CD1c-positive myeloid dendritic cell (primary cell): ENCODE data around the gene C15orf39.
"Not testable (repeated sequence)": the region's sequence is repeated elsewhere in the genome, so short reads cannot be mapped to it uniquely, and the experiment has no call there.

Experiments used
- DNase-seq: peaks from one replicate; pipeline ENCODE4 v3.0.0-alpha.2; 2016; ENCODE audit errors: extremely low spot score

C15orf39 gene

GRCh38 chr15:75201616-75202250 lies at the start of gene C15orf39:
Gene C15orf39 (plus strand): TSS chr15:75201882. CDS start chr15:75206049, 4,167 bp downstream.
- DNase-seq = peak; percentile 86

DNA sequence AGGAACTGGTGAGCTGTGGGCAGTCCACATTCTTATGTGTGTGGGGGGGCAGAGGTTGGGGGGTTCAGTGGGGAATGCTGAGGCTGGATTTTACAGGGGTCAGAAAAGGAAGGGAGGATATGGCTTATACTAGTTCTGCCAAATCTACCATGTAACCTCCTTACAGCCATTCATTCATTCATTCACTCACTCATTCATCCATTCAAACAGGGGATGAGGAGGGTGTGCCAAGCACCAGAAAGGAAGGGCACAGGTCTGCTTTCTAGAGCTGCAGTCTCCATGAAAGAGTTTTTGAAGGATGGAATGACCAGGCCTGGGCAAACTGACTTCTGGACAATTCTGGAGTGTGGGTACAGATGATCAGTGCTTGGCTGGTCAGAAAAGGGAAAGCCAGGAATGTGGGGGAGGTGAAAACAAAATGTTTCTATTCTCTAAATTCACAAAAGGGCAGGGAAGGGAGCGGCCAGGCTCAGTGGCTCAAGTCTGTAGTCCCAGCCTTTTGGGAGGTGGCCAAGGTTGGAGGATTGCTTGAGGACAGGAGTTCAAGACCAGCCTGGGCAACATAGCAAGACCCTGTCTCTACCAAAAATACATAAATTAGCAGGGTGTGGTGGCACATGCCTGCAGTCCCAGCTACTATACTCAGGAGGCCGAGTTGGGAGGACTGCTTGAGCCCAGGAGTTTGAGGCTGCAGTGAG lies 49.2 kb upstream of the C15orf39 start:
- DNase-seq = no peak

DNA sequence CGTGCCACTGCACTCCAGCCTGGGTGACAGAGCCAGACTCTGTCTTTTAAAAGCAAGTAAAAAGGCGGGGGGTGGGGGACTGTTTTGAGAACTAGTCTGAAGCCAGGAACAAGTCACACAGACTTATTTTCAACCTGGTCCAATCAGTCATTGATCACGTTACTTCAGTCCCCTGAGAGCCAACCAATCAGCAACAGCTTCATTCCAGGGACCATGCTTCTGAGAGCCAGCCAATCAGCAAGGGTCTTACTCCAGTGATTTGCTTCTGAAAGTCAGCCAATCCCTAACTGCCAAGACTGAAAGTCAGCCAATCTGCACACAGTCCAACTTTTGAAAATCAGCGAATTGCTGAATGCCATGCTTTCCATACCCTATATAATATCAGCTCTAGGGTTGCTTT lies 48.6 kb upstream of the C15orf39 start:
- DNase-seq = peak; percentile 49

GRCh38 chr15:75153565-75154276 lies 48.0 kb upstream of the C15orf39 start:
- peak; percentile 44 for DNase-seq

DNA sequence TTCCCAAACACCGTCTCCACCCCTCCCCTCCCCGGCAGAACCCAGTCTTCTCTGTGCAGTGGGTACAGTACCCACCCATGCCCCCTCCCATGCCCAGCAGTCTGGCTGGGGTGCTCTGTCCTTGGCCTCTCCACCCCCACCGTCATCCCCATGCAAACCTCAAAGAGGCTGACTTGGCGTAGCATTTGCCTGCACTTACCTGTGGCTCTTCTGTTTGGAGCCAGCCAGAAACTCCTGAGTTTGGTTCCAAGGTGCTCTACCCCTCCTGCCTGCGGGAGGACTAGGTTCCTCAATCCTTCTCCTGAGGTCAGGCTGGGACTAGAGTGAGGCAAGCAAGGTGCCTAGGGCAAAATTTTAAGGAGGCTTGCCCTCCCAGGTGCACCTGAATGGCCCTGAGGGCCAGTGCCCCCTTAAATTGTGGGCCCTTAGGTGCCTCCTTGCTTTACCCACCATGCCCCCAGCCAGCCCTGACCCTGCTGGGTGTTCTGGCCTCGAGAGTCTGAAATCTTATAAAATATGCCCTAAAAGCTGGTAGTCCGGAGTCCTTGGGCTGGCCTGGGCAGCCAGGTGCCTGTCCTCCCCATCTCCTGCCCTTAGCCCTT lies 47.1 kb upstream of the C15orf39 start:
- DNase-seq = no peak

DNA sequence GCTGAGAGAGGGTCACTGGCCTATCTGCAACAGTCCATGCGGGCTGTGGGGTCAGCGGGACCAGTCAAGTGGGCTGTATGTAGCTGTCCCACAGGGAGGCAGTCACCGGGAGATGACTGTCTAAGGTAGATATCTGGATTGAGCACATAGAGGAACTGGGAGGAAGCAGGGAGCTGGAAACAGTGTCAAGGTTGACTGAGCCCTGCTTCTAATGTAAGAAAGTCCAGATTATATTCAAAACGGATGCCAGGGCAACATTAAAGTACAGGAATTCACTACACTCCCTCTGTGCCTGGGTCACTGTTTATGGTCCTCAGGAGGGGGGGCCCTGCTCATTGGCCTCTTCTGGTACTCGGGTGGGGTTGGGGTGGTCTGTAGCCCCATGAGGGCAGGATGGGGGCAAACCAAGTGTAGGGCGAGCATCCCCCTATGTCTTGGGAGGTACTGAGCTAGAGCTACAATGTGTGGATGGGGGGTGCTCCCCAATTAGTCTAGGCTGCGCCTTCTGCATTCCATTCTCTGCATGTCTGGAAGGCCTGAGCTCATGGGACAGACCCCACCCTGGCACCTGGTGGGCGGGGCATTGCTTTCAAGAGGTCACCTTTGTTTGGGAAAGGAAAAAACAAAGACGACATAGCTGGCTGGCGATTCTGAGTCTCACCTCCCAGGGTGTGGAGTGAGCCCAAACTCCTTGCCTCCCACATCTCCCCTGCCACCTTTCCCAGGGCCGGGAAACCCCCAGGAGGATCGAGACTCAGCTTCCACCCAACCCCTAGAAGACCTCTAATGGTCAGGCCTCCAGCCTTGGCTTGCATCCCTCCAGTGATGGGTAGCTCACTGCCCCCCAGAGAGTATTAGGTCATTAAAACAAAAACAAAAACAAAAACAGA lies 45.1 kb upstream of the C15orf39 start:
- DNase-seq = no peak

- DNase-seq = no peak
Measured at GRCh38 chr15:75158402-75158801, 43.3 kb upstream of the C15orf39 start.

DNA sequence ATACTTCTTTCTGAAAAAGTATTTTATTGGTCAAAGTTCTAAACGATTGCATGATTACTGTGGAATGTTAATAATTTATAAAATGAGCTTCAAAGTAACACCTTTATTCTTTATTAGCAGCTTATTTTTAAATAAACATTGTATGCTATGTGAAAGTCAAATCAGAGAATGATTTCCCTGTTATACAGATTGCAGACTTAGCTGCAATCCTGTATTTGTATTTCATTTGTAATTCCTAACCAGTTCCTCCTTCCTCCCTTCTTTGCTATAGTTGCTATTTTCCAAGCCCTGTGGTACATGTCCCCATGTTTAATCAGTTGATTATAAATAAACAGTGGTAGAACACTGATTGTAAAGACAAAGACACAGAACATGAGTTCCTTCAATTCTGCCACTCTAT lies 42.4 kb upstream of the C15orf39 start:
- DNase-seq = no peak

GRCh38 chr15:75161106-75161916 lies 40.4 kb upstream of the C15orf39 start:
- DNase-seq = peak; percentile 69

GRCh38 chr15:75161917-75162414 lies 39.7 kb upstream of the C15orf39 start:
- DNase-seq = peak; percentile 54

- no peak for DNase-seq
Measured at GRCh38 chr15:75163150-75163564, 38.5 kb upstream of the C15orf39 start.

GRCh38 chr15:75164625-75165350 lies 36.9 kb upstream of the C15orf39 start:
- no peak for DNase-seq

GRCh38 chr15:75166489-75167063 lies 35.1 kb upstream of the C15orf39 start:
- not testable (repeated sequence) for DNase-seq

DNA sequence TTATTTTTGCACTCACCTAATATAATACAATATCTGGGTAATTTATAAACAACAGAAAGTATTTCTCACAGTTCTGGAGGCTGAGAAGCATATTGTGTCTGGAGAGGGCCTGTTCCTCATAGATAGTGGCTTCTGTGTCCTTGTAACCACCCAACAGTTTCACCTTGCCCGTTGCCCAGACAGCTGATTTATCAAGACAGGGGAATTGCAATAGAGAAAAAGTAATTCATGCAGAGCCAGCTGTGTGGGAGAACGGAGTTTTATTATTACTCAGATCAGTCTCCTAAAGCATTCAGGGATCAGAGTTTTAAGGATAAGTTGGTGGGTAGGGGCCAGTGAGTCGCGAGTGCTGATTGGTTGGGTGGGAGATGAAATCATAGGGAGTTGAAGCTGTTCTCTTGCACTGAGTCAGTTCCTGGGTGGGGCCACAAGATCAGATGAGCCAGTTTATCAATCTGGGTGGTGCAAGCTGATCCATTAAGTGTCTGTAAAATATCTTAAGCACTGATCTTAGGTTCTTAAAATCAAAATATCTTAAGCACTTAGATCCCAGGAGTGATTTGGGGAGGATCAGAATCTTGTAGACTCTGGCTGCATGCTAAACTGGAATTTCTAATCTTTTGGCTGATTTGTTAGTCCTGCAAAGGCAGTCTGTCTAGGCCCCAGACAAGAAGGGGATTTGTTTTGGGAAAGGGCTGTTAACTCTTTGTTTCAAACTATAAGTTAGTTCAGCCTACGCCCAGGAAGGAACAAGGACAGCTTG lies 33.9 kb upstream of the C15orf39 start:
- peak; percentile 60 for DNase-seq

DNA sequence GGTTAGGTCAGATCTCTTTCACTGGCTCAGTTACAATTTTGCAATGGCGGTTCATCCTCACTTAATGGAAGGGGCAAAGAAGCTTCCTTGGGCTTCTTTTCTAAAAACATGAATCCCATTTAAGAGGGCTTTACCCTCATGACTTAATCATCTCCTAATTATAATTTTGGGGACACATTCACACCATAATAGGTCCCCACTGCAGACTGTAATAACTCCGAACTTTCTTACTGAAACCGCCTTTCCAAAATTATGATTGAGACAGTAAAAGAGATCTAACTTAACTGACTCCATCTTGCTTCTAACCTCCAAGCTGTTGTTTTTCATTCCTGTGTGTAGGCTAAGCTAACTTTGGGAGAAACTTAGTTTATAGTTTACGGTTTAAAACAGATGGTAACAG lies 33.3 kb upstream of the C15orf39 start:
- no peak for DNase-seq

DNA sequence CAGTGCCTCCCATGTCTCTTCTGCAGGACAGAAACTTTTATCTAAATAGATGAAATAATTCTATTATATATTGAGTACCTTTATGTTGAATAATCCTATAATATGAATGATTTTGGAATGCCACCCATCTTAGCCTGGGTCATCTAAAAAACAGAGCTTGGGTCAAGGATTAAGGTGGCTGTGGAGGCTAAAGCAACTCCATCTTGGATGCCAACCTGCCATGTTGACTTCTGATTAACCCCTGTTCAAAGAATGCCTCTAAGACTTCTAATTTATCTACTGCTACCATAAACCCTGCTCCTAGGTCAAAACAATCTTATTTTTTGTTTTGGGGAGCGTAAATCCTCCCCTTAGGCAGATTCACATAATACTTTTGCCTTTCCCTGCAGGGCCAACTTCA lies 31.5 kb upstream of the C15orf39 start:
- no peak for DNase-seq

DNA sequence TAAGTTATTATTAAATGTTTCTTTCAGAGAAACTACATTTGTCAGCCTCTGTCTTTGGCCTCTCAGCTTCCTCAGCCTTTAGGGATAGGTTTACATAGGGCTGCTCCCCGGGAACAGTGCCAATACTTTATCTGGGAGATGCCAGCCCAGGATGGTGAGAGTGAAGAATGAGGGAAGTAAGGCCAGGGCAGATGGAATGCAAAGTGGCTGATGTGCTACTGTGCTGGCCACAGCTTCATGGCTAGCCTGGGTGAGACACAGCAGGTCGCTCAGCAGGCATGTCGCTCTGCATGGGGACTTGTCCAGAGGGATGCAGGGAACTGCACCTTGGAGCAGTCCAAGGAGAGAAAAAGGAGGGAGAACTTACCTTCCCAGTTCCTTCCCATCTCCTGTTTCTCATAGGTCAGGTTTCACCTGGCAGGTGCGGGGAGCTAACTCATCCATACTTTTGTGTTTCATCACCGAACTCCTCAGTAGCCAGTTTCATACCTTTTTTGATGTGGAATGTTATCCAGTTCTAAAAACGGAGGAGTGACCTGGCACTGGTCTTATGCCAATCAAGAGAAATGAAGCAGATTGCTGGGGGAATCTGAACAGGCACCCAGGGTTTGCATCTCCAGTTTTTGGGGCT lies 30.9 kb upstream of the C15orf39 start:
- DNase-seq = no peak

- peak; percentile 41 for DNase-seq
Measured at GRCh38 chr15:75171408-75171807, 30.3 kb upstream of the C15orf39 start.
